HEK293T (cell line): ENCODE results near the gene TPM1.

Experiments used
- CTCF ChIA-PET: fragments of 350-600 bp; formaldehyde crosslinking; extraction: SDS; loops from one replicate; lab custom pipeline; 2021; ENCODE audit warnings: antibody characterized with exemption, inconsistent platforms; lab: Yijun Ruan, JAX
- POLR2A ChIA-PET: fragments of 350-600 bp; formaldehyde crosslinking; extraction: SDS; loops from one replicate; lab custom pipeline; 2020; ENCODE audit warnings: antibody characterized with exemption, inconsistent platforms; lab: Yijun Ruan, JAX
- DNase-seq: peaks from one replicate; pipeline ENCODE4 v3.0.0; 2012; ENCODE audit warnings: mixed read lengths; ENCODE audit errors: extremely low spot score
- ARNT ChIP-seq: fragments of 450-650 bp; IDR thresholded peaks from 2 replicates; pipeline ENCODE4 v1.6.1; 2017; ENCODE audit warnings: mild to moderate bottlenecking
- BHLHE40 ChIP-seq: fragments of 450-650 bp; IDR thresholded peaks from 2 replicates; pipeline ENCODE4 v1.6.1; 2016; ENCODE audit warnings: mild to moderate bottlenecking, moderate library complexity, borderline replicate concordance
- CTBP1 ChIP-seq: fragments of 450-650 bp; IDR thresholded peaks from 2 replicates; pipeline ENCODE4 v1.6.1; 2016; ENCODE audit warnings: borderline replicate concordance
- ELF4 ChIP-seq: fragments of 450-650 bp; IDR thresholded peaks from 2 replicates; pipeline ENCODE4 v1.6.1; 2017; ENCODE audit warnings: antibody characterized with exemption
- FOXA1 ChIP-seq: fragments of 450-650 bp; IDR thresholded peaks from 2 replicates; pipeline ENCODE4 v1.6.1; 2016; ENCODE audit warnings: mild to moderate bottlenecking
- FOXK2 ChIP-seq: fragments of 450-650 bp; IDR thresholded peaks from 2 replicates; pipeline ENCODE4 v1.6.1; 2016; ENCODE audit warnings: mild to moderate bottlenecking
- FOXM1 ChIP-seq: fragments of 450-650 bp; IDR thresholded peaks from 2 replicates; pipeline ENCODE4 v1.6.1; 2017; ENCODE audit warnings: mild to moderate bottlenecking, borderline replicate concordance
- HDGF ChIP-seq: fragments of 450-650 bp; IDR thresholded peaks from 2 replicates; pipeline ENCODE4 v1.6.1; 2017; ENCODE audit warnings: antibody characterized with exemption, borderline replicate concordance
- L3MBTL2 ChIP-seq: fragments of 450-650 bp; conservative IDR thresholded peaks from 2 replicates; pipeline ENCODE4 v1.6.1; 2016; ENCODE audit warnings: mild to moderate bottlenecking
- LEF1 ChIP-seq: fragments of 450-650 bp; IDR thresholded peaks from 2 replicates; pipeline ENCODE4 v1.6.1; 2017; ENCODE audit warnings: mild to moderate bottlenecking, borderline replicate concordance
- NFRKB ChIP-seq: fragments of 450-650 bp; IDR thresholded peaks from 2 replicates; pipeline ENCODE4 v1.6.1; 2016; ENCODE audit warnings: mild to moderate bottlenecking, moderate library complexity
- PKNOX1 ChIP-seq: fragments of 450-650 bp; IDR thresholded peaks from 2 replicates; pipeline ENCODE4 v1.6.1; 2016
- SP1 ChIP-seq: fragments of 450-650 bp; IDR thresholded peaks from 2 replicates; pipeline ENCODE4 v1.6.1; 2017
- SUZ12 ChIP-seq: fragments of 450-650 bp; IDR thresholded peaks from 2 replicates; pipeline ENCODE4 v1.6.1; 2016; ENCODE audit warnings: mild to moderate bottlenecking
- TARDBP ChIP-seq: fragments of 450-650 bp; IDR thresholded peaks from 2 replicates; pipeline ENCODE4 v1.6.1; 2016
- ZNF384 ChIP-seq: fragments of 450-650 bp; IDR thresholded peaks from 2 replicates; pipeline ENCODE4 v1.6.1; 2016

The TPM1 gene

DNA sequence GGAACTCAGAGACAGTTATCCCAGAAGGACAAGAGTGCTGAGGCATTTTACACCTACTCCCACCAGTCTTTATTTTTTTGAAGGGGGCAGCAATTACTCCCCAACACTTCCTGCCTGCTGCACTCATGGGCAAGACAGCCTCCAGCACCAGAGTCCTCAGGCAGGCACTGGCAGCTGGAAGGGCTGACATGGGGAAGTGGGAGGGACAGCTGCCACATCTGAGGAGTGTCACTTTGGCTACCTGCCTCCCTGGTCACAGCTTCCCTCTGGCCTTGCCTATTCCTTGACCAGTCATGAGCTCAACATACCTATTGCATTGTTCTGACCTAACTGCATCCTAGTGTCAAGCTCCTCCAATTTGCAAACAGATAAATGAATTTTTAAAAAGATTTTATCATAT lies 68.9 kb downstream of the TPM1 start:
- no peak for DNase-seq
- TF ChIP-seq ELF4 (no peak), ZNF384 (no peak), FOXM1 (no peak), SUZ12 (no peak), BHLHE40 (no peak), LEF1 (no peak), HDGF (no peak), ARNT (no peak), NFRKB (no peak), TARDBP (no peak), CTBP1 (no peak), PKNOX1 (no peak), L3MBTL2 (no peak), FOXK2 (no peak), SP1 (no peak), FOXA1 (no peak)
- ChIA-PET CTCF (no interaction called here), POLR2A (no interaction called here)

DNA sequence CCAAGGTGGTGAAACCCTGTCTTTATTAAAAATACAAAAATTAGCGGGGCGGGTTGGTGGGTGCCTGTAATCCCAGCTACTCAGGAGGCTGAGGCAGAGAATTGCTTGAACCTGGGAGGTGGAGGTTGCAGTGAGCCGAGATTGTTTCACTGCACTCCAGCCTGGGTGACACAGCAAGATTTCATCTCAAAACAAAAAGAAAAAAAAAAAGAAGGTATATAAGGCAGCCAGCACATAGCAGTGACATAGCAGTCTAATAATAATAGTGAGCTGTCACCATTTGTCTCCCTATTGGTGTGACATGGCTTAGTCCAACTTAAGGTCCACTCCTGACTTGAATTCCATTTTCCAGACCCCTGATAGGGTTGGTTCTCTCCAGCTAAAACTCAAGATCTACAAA lies 70.3 kb downstream of the TPM1 start:
- ChIA-PET CTCF (no interaction called here), POLR2A (no interaction called here)
- DNase-seq: no peak
- TF ChIP-seq HDGF (no peak), TARDBP (no peak), BHLHE40 (no peak), LEF1 (no peak), FOXA1 (no peak), SUZ12 (no peak), CTBP1 (no peak), ZNF384 (no peak), SP1 (no peak), ARNT (no peak)

DNA sequence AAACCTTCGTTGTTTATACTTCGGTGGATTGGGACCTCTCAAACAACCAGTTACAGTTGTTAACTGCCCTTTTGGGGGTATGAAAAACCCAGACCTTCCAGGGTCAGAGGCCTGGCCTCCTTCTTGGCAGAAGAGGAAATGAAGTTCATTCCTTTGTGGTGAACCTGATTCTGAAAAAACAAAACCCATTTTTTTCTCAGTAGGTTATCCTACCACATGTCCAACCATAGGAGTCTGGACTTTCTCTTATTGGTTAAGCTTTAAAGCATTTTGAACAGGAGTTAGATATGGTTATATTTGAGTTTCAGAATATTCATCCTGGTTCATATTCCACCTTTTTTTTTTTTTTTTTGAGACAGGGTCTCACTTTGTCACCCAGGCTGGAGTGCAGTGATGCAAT lies 71.9 kb downstream of the TPM1 start:
- CTCF ChIA-PET: interaction anchor here (0.6 to 0.7 kb wide), 3 partner anchors 18 to 675 kb away, joined by 3 to 4 read pairs (median 3); no protein-coding TSS in a partner anchor
- POLR2A ChIA-PET: interaction anchor here (1.0 kb wide), 1 partner anchor 40 kb away, joined by 4 read pairs; no protein-coding TSS in a partner anchor
- no peak for DNase-seq
- no peak for TF ChIP-seq FOXK2
- TF ChIP-seq HDGF: no peak
- TF ChIP-seq BHLHE40: no peak
- no peak for TF ChIP-seq ARNT
- TF ChIP-seq FOXA1: no peak
- TF ChIP-seq SUZ12: no peak
- no peak for TF ChIP-seq LEF1
- no peak for TF ChIP-seq CTBP1
- TF ChIP-seq ELF4: no peak
- TF ChIP-seq TARDBP: no peak
- TF ChIP-seq NFRKB: no peak
- no peak for TF ChIP-seq PKNOX1
- no peak for TF ChIP-seq L3MBTL2
- no peak for TF ChIP-seq SP1
- TF ChIP-seq ZNF384: no peak
- TF ChIP-seq FOXM1: no peak
